ENCODE results near the gene RBAK.
"Not testable (repeated sequence)": the region's sequence is repeated elsewhere in the genome, so short reads cannot be mapped to it uniquely, and the experiment has no call there.

- not testable (repeated sequence) for TF ChIP-seq POLR2AphosphoS5 (IDR thresholded peaks at IDR 0.05; ENCODE audit: borderline replicate concordance, low read depth, low read length); EZH2 (IDR thresholded peaks at IDR 0.05)
Measured at GRCh38 chr7:5047127-5047526, 1.5 kb downstream of the RBAK start.

Measured in SK-N-MC (cell line).